Right lobe of liver (tissue), 4 donors: Measurements from ENCODE around the gene AGGF1.

Source experiments
- CTCF ChIP-seq, 4 donors: fragments of 200-600 bp in 3 of 4; fragments of 450-650 bp in 1 of 4; IDR thresholded peaks; one replicate each; pipeline versions ENCODE4 v1.5.1 to v1.8.0; 2016 to 2022; ENCODE audit warnings: antibody characterized with exemption in 4 of 4, mild to moderate bottlenecking in 2 of 4
- POLR2A ChIP-seq: fragments of 450-650 bp; IDR thresholded peaks from one replicate; pipeline ENCODE4 v1.6.1; 2017; ENCODE audit warnings: antibody characterized with exemption, mild to moderate bottlenecking
- donor health status: DM: no; HTN: no; CAD: no.
- donor health status: DM: no; HTN: no; CAD: no.
- donor health status: DM: no; HTN: yes; CAD: no.

GRCh38 chr5:77032635-77033034 lies 2.4 kb downstream of the AGGF1 start:
- TF ChIP-seq POLR2A = no peak
- no peak for TF ChIP-seq CTCF (IDR thresholded peaks at IDR 0.05)
